Activated CD4-positive, alpha-beta memory T cell treated with anti-CD3 and anti-CD28 coated beads, Interleukin-2, amount 10 ng/mL, durations not matched to agents 7 days and 5 days (primary cell): ENCODE measurements around the gene LRP2. TPM values are rescaled to one million over a fixed set of nuclear protein-coding genes. Genes with fewer than 3 reads are reported as not detected.
"Not testable (repeated sequence)": the region's sequence is repeated elsewhere in the genome, so short reads cannot be mapped to it uniquely, and the experiment has no call there.

Experiments
- CTCF ChIA-PET: fragments of 350-600 bp; sonication (Branson Sonifier 250); formaldehyde crosslinking; loops from one replicate; lab custom pipeline; 2021; ENCODE audit warnings: antibody characterized with exemption, inconsistent platforms; lab: Charles Lee
- POLR2A ChIA-PET: fragments of 350-600 bp; sonication (Branson Sonifier 250); formaldehyde crosslinking; loops from one replicate; lab custom pipeline; 2021; ENCODE audit warnings: antibody characterized with exemption; lab: Charles Lee
- DNase-seq: peaks from one replicate; pipeline ENCODE4 v3.0.0-alpha.2; 2020
- H3K27ac Mint-ChIP-seq: one replicate; pipeline ENCODE4 v1.8.0; 2021; ENCODE audit warnings: mild to moderate bottlenecking, mixed read lengths
- H3K27me3 Mint-ChIP-seq: one replicate; pipeline ENCODE4 v1.8.0; 2021; ENCODE audit warnings: mixed read lengths
- H3K36me3 Mint-ChIP-seq: one replicate; pipeline ENCODE4 v1.8.0; 2021; ENCODE audit warnings: low read depth, mixed read lengths
- H3K4me1 Mint-ChIP-seq: one replicate; pipeline ENCODE4 v1.8.0; 2021; ENCODE audit warnings: mixed read lengths
- H3K4me3 Mint-ChIP-seq: one replicate; pipeline ENCODE4 v1.8.0; 2021; ENCODE audit warnings: mild to moderate bottlenecking, mixed read lengths
- H3K9me3 Mint-ChIP-seq: one replicate; pipeline ENCODE4 v1.8.0; 2021; ENCODE audit warnings: mixed read lengths
- total RNA-seq, 2 experiments: library from RNA; stranded (reverse); gene quantifications; one replicate each; pipeline ENCODE4 v1.2.3, GENCODE V29; 2021

Gene LRP2
- under 1 TPM; 0.25 to 0.28 TPM for total RNA-seq

DNA sequence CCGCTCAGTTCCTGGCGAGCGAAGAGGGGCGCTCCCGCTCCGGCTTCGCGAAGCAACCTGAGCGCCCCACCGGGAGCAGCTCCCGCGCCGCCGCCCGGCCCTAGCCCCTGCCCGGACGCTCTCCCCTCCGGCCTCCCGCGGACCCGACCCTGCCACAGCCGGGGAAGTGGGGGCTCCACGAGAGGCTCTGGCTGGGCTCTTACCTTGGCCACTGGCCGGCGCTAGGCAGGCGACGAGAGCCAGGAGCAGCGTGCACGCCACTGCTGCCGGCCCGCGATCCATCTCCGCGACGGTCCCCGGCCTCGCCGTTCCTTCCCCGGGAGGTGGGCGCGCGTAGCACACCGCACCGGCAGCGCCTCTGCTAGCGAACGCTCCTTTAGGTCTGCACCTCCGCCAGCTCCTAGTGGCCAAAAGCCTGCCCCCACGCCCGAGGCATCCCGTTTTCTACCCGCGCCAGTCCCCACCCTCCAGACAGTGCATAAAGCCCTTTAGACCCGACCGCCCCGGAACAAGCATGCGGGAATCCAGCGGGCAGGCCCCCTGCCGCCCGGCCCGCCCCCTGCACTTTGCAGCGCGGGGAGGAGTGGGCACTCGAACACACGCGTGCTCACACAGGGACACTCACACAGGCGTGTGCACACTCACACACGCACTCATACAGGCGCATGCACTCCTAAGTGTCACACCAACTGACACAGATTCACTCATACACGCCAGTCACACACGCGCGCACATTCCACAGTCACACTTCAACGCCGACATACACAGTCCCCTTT, at the start of gene LRP2:
LRP2 (minus strand) TSS at position 417 of the 776 bp plus-strand sequence; CDS start at position 282, 135 bp downstream.
- CTCF ChIA-PET: no interaction called here
- Mint-ChIP-seq H3K27me3 (peaks cover 55% of the 10 kb centered on the region), H3K4me3 (peak within 1 kb of the TSS; percentile 87), H3K4me1 (peaks cover 37% of the 10 kb centered on the region), H3K36me3 (no peaks in the 10 kb centered on the region), H3K9me3 (no peaks in the 10 kb centered on the region), H3K27ac (no peak within 1 kb of the TSS)
- DNase-seq: peak; percentile 31
- POLR2A ChIA-PET: interaction anchor here (1.4 kb wide), 1 partner anchor 117 kb away, joined by 3 read pairs; the partner anchor contains the start of gene BBS5

DNA sequence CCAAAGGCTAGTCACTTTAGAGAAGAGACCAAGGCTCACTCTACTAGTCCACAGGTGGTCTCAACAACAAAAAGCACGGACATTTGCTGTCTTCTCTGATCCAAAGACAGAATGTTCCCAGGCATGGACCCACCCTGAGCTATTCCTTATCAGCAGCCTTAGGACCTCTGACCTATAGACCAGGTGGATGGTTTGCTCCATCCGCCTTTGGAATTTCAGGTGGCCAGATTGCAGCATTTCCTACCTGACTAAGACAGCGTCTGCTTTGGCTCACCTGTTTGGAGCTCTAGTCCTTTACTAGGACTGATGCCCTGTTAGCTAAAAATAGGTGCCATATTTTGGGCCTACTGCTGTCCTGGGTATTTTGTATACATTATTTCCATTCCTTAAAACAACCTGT, 44.6 kb upstream of the LRP2 start:
- POLR2A ChIA-PET: no interaction called here
- DNase-seq: no peak
- Mint-ChIP-seq H3K4me1 (no peaks in the 10 kb centered on the region), H3K27ac (no peak overlapping the region), H3K9me3 (peaks cover 2% of the 10 kb centered on the region), H3K4me3 (no peak overlapping the region), H3K27me3 (peaks cover 16% of the 10 kb centered on the region), H3K36me3 (no peaks in the 10 kb centered on the region)
- CTCF ChIA-PET: no interaction called here

GRCh38 chr2:169399491-169399890, 37.2 kb upstream of the LRP2 start:
- POLR2A ChIA-PET, H3K4me1 Mint-ChIP-seq, H3K9me3 Mint-ChIP-seq, CTCF ChIA-PET, H3K27ac Mint-ChIP-seq, H3K36me3 Mint-ChIP-seq, DNase-seq, H3K4me3 Mint-ChIP-seq: not testable (repeated sequence)
- H3K27me3 Mint-ChIP-seq: peaks cover 15% of the 10 kb centered on the region

- CTCF ChIA-PET: interaction anchor here (2.4 kb wide), 1 partner anchor 288 kb away, joined by 6 read pairs; no protein-coding TSS in a partner anchor
Measured at GRCh38 chr2:169397697-169398096, 35.4 kb upstream of the LRP2 start.

GRCh38 chr2:169395821-169396374, 33.6 kb upstream of the LRP2 start:
- Mint-ChIP-seq H3K27ac (no peak overlapping the region), H3K4me1 (no peaks in the 10 kb centered on the region), H3K27me3 (peaks cover 22% of the 10 kb centered on the region), H3K9me3 (no peaks in the 10 kb centered on the region), H3K36me3 (no peaks in the 10 kb centered on the region), H3K4me3 (no peak overlapping the region)
- CTCF ChIA-PET: interaction anchor here (2.4 kb wide), 1 partner anchor 286 kb away, joined by 6 read pairs; no protein-coding TSS in a partner anchor
- no peak for DNase-seq
- POLR2A ChIA-PET: no interaction called here

More at GRCh38 chr2:169397697-169398096, 35.4 kb upstream of the LRP2 start:
- Mint-ChIP-seq H3K4me3 (no peak overlapping the region), H3K36me3 (no peaks in the 10 kb centered on the region), H3K27ac (no peak overlapping the region), H3K27me3 (peaks cover 21% of the 10 kb centered on the region), H3K9me3 (no peaks in the 10 kb centered on the region), H3K4me1 (no peaks in the 10 kb centered on the region)
- no peak for DNase-seq
- POLR2A ChIA-PET: no interaction called here

DNA sequence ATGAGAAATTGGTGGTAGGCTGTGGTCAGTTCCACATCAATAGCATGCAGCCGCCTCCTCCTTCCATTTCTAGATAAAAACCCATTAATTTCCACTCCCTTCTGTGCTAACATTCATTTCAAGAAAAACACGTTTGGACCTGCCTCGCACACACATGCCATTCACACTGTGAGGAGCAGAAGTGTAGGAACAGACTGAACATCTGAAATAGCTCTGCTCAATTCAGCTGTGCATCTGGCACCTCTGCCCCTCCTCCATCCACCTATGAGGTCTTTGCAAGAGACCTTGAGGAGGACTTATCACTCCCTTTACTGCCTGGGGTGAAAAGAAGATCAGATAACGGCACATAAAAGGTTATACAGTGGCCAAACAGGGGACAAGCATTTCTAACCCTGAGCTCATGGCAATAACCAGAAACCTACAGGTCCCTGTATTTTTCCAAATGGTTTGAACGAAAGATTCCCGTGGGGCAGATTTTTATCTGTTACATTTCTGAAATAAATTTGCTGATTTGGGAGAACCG, 30.8 kb upstream of the LRP2 start:
- POLR2A ChIA-PET: no interaction called here
- CTCF ChIA-PET: no interaction called here
- Mint-ChIP-seq H3K4me3 (no peak overlapping the region), H3K4me1 (no peaks in the 10 kb centered on the region), H3K9me3 (no peaks in the 10 kb centered on the region), H3K27me3 (peaks cover 35% of the 10 kb centered on the region), H3K36me3 (no peaks in the 10 kb centered on the region), H3K27ac (no peak overlapping the region)
- no peak for DNase-seq

DNA sequence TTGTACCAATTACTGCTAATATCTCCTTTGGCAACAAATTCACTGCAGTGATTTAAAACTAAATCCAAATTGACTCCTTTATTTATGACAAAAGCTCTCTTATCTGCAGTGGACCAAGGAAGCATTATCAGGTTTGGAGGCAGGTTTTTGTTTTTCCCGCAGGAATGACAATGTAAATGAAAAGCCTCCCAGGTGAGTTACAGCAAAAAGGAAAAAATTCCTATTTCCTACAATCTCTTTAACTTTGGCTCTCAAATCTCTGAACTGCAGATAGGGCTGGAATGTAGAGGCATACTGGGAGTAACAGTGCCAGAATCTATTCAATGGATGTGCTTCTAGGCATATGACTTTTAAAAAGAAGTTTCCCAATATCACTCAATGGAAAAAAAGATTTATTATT, 28.9 kb upstream of the LRP2 start:
- no peaks in the 10 kb centered on the region for H3K4me1 Mint-ChIP-seq
- no peaks in the 10 kb centered on the region for H3K9me3 Mint-ChIP-seq
- H3K36me3 Mint-ChIP-seq: no peaks in the 10 kb centered on the region
- no peak for DNase-seq
- H3K27ac Mint-ChIP-seq: no peak overlapping the region
- CTCF ChIA-PET: no interaction called here
- POLR2A ChIA-PET: no interaction called here
- peaks cover 43% of the 10 kb centered on the region for H3K27me3 Mint-ChIP-seq
- H3K4me3 Mint-ChIP-seq: no peak overlapping the region

DNA sequence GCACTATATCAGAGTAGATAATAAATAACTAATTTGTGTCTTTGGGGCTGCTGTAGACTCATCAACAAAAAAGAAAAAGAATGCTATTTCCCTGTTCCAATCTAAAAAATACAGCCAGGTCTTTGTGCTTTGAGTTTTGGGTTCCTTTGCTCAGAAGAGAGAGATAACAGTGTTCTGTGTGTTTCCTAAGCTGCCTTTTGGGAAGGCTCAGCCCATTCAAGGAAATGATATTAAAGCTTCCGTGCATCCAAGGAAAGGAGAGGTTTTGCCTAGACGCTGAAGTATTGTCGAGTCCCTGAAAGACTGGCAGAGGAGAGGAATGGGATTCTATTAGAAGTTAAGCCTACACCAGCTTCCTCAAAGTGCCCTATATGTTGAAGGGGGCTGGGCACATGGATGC, 25.8 kb upstream of the LRP2 start:
- no peak overlapping the region for H3K27ac Mint-ChIP-seq
- CTCF ChIA-PET: no interaction called here

GRCh38 chr2:169386722-169387121, 24.4 kb upstream of the LRP2 start:
- H3K27me3 Mint-ChIP-seq: peaks cover 38% of the 10 kb centered on the region
- POLR2A ChIA-PET: no interaction called here
- H3K4me3 Mint-ChIP-seq: no peak overlapping the region
- CTCF ChIA-PET: interaction anchor here (1.0 kb wide), 1 partner anchor 10 kb away, joined by 3 read pairs; no protein-coding TSS in a partner anchor
- H3K9me3 Mint-ChIP-seq: no peaks in the 10 kb centered on the region
- no peaks in the 10 kb centered on the region for H3K4me1 Mint-ChIP-seq
- H3K36me3 Mint-ChIP-seq: no peaks in the 10 kb centered on the region
- H3K27ac Mint-ChIP-seq: no peak overlapping the region
- DNase-seq: no peak

More for the DNA sequence above, 25.8 kb upstream of the LRP2 start:
- DNase-seq: no peak
- H3K27me3 Mint-ChIP-seq: peaks cover 40% of the 10 kb centered on the region
- no peaks in the 10 kb centered on the region for H3K9me3 Mint-ChIP-seq
- H3K36me3 Mint-ChIP-seq: no peaks in the 10 kb centered on the region
- no peaks in the 10 kb centered on the region for H3K4me1 Mint-ChIP-seq
- no peak overlapping the region for H3K4me3 Mint-ChIP-seq
- POLR2A ChIA-PET: interaction anchor here (1.2 kb wide), 1 partner anchor 9 kb away, joined by 3 read pairs; no protein-coding TSS in a partner anchor

DNA sequence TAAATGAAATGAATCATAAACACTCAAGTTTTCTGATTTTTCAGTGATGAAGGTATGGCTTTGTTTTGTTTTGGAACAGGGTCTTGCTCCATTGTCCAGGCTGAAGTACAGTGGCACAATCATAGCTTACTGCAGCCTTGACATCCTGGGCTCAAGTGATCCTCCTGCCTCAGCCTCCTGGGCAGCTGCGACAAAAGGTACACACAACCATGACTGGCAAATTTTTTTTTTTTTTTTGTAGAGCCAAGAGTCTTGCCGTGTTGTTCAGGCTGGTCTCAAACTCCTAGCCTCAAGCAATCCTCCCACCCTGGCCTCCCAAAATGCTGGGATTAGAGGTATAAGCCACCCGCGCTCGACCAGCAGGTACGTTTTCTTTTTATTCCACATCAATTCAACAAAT, 22.5 kb upstream of the LRP2 start:
- H3K36me3 Mint-ChIP-seq: no peaks in the 10 kb centered on the region
- CTCF ChIA-PET: no interaction called here
- H3K27me3 Mint-ChIP-seq: peaks cover 32% of the 10 kb centered on the region
- no peaks in the 10 kb centered on the region for H3K4me1 Mint-ChIP-seq
- no peak overlapping the region for H3K4me3 Mint-ChIP-seq
- no peak for DNase-seq
- H3K9me3 Mint-ChIP-seq: no peaks in the 10 kb centered on the region
- POLR2A ChIA-PET: no interaction called here
- H3K27ac Mint-ChIP-seq: no peak overlapping the region

DNA sequence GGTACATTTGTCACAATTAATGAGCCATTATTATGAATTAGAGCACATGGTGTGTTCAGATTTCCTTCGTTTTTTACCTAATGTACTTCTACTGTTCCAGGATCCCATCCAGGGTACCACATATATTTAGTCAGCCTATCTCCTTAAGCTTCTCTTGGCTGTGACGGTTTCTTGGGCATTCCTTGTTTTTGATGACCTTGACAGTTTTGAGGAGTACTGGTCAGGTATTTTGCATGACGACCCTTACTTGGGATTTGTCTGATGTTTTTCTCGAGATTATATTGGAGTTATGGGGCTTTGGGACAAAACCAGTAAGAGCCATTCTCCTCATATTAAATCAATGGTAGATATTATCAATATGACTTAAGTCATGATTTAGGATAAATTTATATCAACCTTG, 10.2 kb upstream of the LRP2 start:
- Mint-ChIP-seq H3K27me3 (peaks cover 33% of the 10 kb centered on the region), H3K27ac (no peak overlapping the region), H3K36me3 (no peaks in the 10 kb centered on the region), H3K4me3 (no peak overlapping the region), H3K4me1 (no peaks in the 10 kb centered on the region), H3K9me3 (peaks cover 2% of the 10 kb centered on the region)
- ChIA-PET CTCF (no interaction called here), POLR2A (no interaction called here)
- no peak for DNase-seq

GRCh38 chr2:169366066-169366465, 3.7 kb upstream of the LRP2 start:
- Mint-ChIP-seq H3K4me3 (no peak overlapping the region), H3K27me3 (peaks cover 38% of the 10 kb centered on the region), H3K27ac (no peak overlapping the region), H3K4me1 (peaks cover 37% of the 10 kb centered on the region), H3K36me3 (no peaks in the 10 kb centered on the region), H3K9me3 (peaks cover 2% of the 10 kb centered on the region)
- DNase-seq: no peak
- ChIA-PET POLR2A (no interaction called here), CTCF (no interaction called here)

DNA sequence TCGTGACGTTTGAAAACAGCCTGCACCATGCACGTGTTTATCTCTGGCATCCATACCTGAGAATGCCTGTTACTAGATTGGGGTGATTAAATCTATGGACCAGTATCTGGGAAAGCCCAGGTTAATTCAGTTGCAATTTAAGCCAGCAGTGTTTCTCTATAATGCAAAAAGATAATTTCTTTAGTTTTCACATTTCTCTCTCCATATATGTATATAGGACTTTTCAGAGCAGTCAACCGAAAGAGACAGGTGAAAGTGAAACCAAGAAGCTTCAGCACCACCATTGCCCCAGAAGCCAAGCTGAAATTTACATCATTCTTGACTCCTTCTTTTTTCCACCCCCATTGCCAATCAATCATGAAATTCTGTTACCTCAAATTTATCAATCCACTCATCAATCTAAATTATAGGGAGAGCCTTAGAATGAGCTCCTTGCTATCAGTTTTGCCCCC, 2.7 kb upstream of the LRP2 start:
- peak; percentile 18 for DNase-seq
- ChIA-PET CTCF (no interaction called here), POLR2A (interaction anchor here (1.0 to 1.5 kb wide), 3 partner anchors 10 to 104 kb away, joined by 3 to 5 read pairs (median 3); no protein-coding TSS in a partner anchor)
- peaks cover 43% of the 10 kb centered on the region for H3K27me3 Mint-ChIP-seq
- peak overlapping the region; percentile 38 for H3K27ac Mint-ChIP-seq
- peak overlapping the region; percentile 87 for H3K4me3 Mint-ChIP-seq
- H3K9me3 Mint-ChIP-seq: peaks cover 2% of the 10 kb centered on the region
- no peaks in the 10 kb centered on the region for H3K36me3 Mint-ChIP-seq
- H3K4me1 Mint-ChIP-seq: peaks cover 37% of the 10 kb centered on the region
